Bronchial smooth muscle cell (primary cell): Measurements from ENCODE around the gene OR2AK2. TPM values are rescaled to one million over a fixed set of nuclear protein-coding genes. Genes with fewer than 3 reads are reported as not detected.

Source experiments
- total RNA-seq: library from RNA; depleted of rRNA; stranded (reverse); fragments of >200 nt; gene quantifications from 2 replicates; pipeline ENCODE4 v1.2.1, GENCODE V29; 2014

The OR2AK2 gene, protein sequence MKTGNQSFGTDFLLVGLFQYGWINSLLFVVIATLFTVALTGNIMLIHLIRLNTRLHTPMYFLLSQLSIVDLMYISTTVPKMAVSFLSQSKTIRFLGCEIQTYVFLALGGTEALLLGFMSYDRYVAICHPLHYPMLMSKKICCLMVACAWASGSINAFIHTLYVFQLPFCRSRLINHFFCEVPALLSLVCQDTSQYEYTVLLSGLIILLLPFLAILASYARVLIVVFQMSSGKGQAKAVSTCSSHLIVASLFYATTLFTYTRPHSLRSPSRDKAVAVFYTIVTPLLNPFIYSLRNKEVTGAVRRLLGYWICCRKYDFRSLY
- not detected in 2 replicates for total RNA-seq

DNA sequence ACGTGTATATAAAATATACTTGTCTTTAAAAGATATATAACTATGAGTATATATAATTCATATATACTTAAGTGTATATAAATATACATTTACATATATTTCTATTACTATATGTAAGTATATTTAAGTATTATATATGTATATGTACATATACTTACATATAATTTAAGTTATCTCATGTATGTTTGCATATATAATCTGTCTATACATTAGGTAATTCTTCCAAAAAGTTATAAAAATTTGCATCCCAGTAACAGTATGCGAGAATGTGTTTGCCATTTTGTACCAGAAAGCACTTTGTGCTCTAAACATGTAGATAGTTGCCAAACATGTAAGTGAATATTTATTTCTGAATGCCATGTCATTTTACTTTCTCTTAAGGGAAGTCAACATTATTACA lies at the start of gene OR2AK2:
OR2AK2 (plus strand) TSS at position 301 of the 400 bp plus-strand sequence. CDS start 144 bp downstream, outside the sequence.

DNA sequence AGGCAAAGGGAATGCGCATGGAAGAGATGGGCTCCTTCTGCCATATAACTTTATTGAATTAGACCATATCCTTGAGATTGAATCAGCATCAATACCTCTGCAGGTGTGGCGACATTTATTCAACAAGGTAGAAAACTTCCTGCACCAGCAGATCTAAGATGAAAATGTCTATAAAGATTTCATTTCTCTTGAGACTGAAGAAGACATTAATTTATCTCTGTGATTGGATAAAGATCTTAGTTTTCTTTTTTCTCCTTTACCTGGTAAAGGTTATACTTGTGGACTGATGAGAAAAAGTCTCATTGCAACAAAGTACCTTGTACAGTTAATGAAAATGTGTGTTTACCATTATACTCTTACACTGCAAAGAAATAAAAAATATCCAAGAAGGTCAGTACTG lies 45.1 kb upstream of the OR2AK2 start, which contains the start of gene OR2T8:
OR2T8 (plus strand) TSS at position 301 of the 400 bp plus-strand sequence. CDS start 766 bp downstream, outside the sequence.

DNA sequence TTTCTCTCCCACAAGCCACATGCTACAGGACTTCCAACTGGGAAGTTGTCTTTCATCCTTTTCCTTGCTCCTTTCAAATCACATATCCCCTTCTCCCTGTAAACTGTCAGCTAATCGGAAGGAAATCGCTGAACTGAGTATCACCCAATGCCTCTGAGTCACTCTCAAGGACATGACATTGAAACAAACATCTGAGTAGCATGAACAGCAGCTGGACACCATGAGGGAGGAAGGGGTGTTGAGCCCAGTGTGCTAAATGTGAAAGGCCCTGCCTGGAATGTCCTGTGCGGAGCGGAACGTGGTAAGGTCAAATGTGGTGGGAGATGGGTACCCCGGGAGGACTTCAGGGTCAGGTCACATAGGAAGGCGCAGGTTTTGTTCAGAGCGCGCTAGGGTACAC lies 40.2 kb upstream of the OR2AK2 start, which contains the start of gene OR2AJ1:
OR2AJ1 (plus strand) TSS at position 22 of the 400 bp plus-strand sequence. CDS start 8,880 bp downstream, outside the sequence.

DNA sequence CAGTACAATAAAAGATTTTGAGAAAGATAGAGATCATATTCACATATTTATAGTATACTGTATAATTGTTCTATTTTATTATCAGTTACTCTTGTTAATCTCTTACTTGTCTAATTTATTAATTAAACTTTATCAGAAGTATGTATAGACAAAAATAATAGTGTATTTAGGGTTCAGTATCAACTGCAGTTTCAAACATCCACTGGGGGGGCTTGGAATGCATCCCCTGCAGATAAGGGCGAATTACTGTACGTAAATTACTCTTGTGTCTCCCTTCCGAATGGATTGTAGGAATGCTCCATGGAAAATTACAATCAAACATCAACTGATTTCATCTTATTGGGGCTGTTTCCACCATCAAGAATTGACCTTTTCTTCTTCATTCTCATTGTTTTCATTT lies 16.5 kb upstream of the OR2AK2 start, which contains the start of gene OR2L8:
OR2L8 (plus strand) TSS at position 301 of the 400 bp plus-strand sequence; CDS start at position 301, 0 bp downstream.

DNA sequence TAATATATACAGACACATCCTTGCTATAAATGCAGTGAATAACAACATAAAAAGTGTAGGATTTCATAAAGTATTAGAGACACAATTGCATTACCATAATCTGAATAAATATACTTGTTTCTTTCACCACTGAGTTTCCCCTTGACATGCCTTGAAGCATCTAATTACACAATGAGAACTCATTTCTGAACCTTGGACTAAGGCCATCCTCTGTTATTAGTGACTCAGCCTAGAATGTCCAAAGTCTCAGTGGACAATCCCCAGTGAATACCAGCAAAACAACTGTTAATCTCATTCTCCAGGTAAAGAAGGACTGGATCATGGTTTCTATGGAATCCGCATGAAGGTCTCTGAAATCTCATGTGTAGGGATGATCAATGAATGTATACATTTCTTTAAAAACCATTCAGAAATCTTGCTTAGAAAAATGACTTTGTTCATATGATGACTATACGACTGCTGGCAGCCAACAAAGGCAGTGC lies 48.2 kb downstream of the OR2AK2 start, which contains the start of gene OR2L5:
OR2L5 (plus strand) TSS at position 432 of the 482 bp plus-strand sequence. CDS start 8,288 bp downstream, outside the sequence.

Other genes with a start within 250 kb of the OR2AK2 start
- gene OR6F1, start 248.6 kb upstream of the OR2AK2 start, total RNA-seq = not detected in 2 replicates
- not detected in 2 replicates for gene OR14K1, start 226.6 kb upstream of the OR2AK2 start, total RNA-seq
- gene OR14A2, start 217.1 kb upstream of the OR2AK2 start, total RNA-seq = not detected in 2 replicates
- gene OR1C1, start 204.7 kb upstream of the OR2AK2 start, total RNA-seq = not detected in 2 replicates
- gene OR14A16, start 141.1 kb upstream of the OR2AK2 start, total RNA-seq = not detected in 2 replicates
- gene OR11L1, start 123.3 kb upstream of the OR2AK2 start, total RNA-seq = not detected in 2 replicates
- gene TRIM58, start 108.0 kb upstream of the OR2AK2 start, total RNA-seq = not detected in 2 replicates
- not detected in 2 replicates for gene OR2W3, start 69.6 kb upstream of the OR2AK2 start, total RNA-seq
- not detected in 2 replicates for gene OR2T8, start 45.0 kb upstream of the OR2AK2 start, total RNA-seq
- gene OR2AJ1, start 40.3 kb upstream of the OR2AK2 start, total RNA-seq = not detected in 2 replicates
- gene OR2L8, start 16.4 kb upstream of the OR2AK2 start, total RNA-seq = not detected in 2 replicates
- under 0.01 TPM in 1 of 2 replicates, not detected in the other for gene OR2L5, start 48.4 kb downstream of the OR2AK2 start, total RNA-seq
- gene OR2L2, start 64.8 kb downstream of the OR2AK2 start, total RNA-seq = not detected in 2 replicates
- not detected in 2 replicates for gene OR2L3, start 81.6 kb downstream of the OR2AK2 start, total RNA-seq
- not detected in 2 replicates for gene OR2L13, start 130.0 kb downstream of the OR2AK2 start, total RNA-seq
- gene OR2M5, start 179.9 kb downstream of the OR2AK2 start, total RNA-seq = not detected in 2 replicates
- gene OR2M2, start 209.6 kb downstream of the OR2AK2 start, total RNA-seq = not detected in 2 replicates
- gene OR2M3, start 232.0 kb downstream of the OR2AK2 start, total RNA-seq = not detected in 2 replicates